IMR-90 (cell line): Measurements from ENCODE around the gene LENG9. TPM values are rescaled to one million over a fixed set of nuclear protein-coding genes. Genes with fewer than 3 reads are reported as not detected.

Experiments
- CEBPB ChIP-seq: IDR thresholded peaks from 2 replicates; pipeline ENCODE4 v1.6.1; 2012; ENCODE audit warnings: low read depth, low read length, improper control_type of control experiment
- FOS ChIP-seq: fragments of 150-350 bp; IDR thresholded peaks from 2 replicates; pipeline ENCODE4 v1.6.1; 2016; ENCODE audit warnings: low read depth, low read length
- MAFK ChIP-seq: IDR thresholded peaks from 2 replicates; pipeline ENCODE4 v1.6.1; 2012; ENCODE audit warnings: low read depth, low read length, improper control_type of control experiment
- POLR2A ChIP-seq: IDR thresholded peaks from 2 replicates; pipeline ENCODE4 v1.6.1; 2012; ENCODE audit warnings: mild to moderate bottlenecking, low read depth, low read length
- RAD21 ChIP-seq: IDR thresholded peaks from 2 replicates; pipeline ENCODE4 v1.6.1; 2012; ENCODE audit warnings: low read length, improper control_type of control experiment
- polyA plus RNA-seq, 3 experiments: library from polyadenylated mRNA; depleted of rRNA; stranded (reverse); fragments of >200 nt; gene quantifications; 2 replicates each; pipeline ENCODE4 v1.2.3, GENCODE V29; 2012; ENCODE audit warnings: low replicate concordance in 1 of 3
- total RNA-seq: library from RNA; depleted of rRNA; stranded (reverse); fragments of >200 nt; gene quantifications from 2 replicates; pipeline ENCODE4 v1.2.3, GENCODE V29; 2012

LENG9 gene
- total and polyA plus RNA-seq, 2 of the 4 experiments (the other 2 are of a cell fraction) = 0.94 to 1.1 TPM

GRCh38 chr19:54448774-54449700 is 14.5 kb downstream of the LENG9 start, which contains the start of gene LENG8 (continued):
- TF ChIP-seq FOS (0 out of 2 replicates have a peak, but pooled peaks have one; percentile 26), MAFK (no peak), POLR2A (peak; percentile 96), CEBPB (0 out of 2 replicates have a peak, but pooled peaks have one; percentile 13), RAD21 (no peak)
